HCT116 (cell line): Measurements from ENCODE around the gene DENND2A. TPM values are rescaled to one million over a fixed set of nuclear protein-coding genes. Genes with fewer than 3 reads are reported as not detected.
A peak's percentile ranks its signal among the peaks of the same experiment; 100 is the strongest.

Experiments used
- ATAC-seq: fragments of 200-7000 bp; cut with Tn5 transposase; 2 replicates; pipeline ENCODE4 v1.9.1; 2020; ENCODE audit warnings: mild to moderate bottlenecking, moderate library complexity
- BruUV-seq: library from RNA; stranded (reverse); fragments of 400-500 nt; replicated peaks from 2 replicates; lab custom pipeline; 2021; lab: Mats Ljungman, UMichigan
- CTCF ChIA-PET: fragments of 300-600 bp; sonication (Branson Sonifier 250); formaldehyde crosslinking; loops from one replicate; lab custom pipeline; 2021; ENCODE audit warnings: antibody characterized with exemption; lab: Charles Lee
- POLR2A ChIA-PET: fragments of 300-600, 350-600 bp; sonication (Branson Sonifier 250); formaldehyde crosslinking; loops from one replicate; lab custom pipeline; 2021; ENCODE audit warnings: antibody characterized with exemption; lab: Charles Lee
- RAD21 ChIA-PET, 2 experiments: fragments of 300-600 bp; sonication (Branson Sonifier 250); formaldehyde crosslinking; loops; one replicate each; lab custom pipeline; 2023; ENCODE audit warnings: low total read pairs in 2 of 2; ENCODE audit not compliant: uncharacterized antibody in 2 of 2, unreplicated experiment in 2 of 2, low non-redundant PET in 1 of 2; lab: Charles Lee
- DNase-seq: peaks from one replicate; pipeline ENCODE4 v3.0.0-alpha.2; 2010; ENCODE audit warnings: low read depth, low spot score
- H2AFZ ChIP-seq: fragments of 200-600 bp; shearing (Covaris generic), sonication (generic); 2 replicates; pipeline ENCODE4 v1.6.1; 2017; ENCODE audit warnings: low read depth, mixed run types, mixed read lengths, antibody characterized with exemption, low read length; ENCODE audit not compliant: poor library complexity, severe bottlenecking
- H3K27ac ChIP-seq: 2 replicates; pipeline ENCODE4 v1.5.1; 2012; ENCODE audit warnings: low read depth, low read length
- H3K27me3 ChIP-seq: fragments of 200-600 bp; sonication (generic); 2 replicates; pipeline ENCODE4 v1.6.1; 2016; ENCODE audit warnings: mixed run types, low read length, mixed read lengths; ENCODE audit not compliant: insufficient read depth
- H3K36me3 ChIP-seq, 2 experiments: fragments of 200-500 bp in 1 of 2; fragments of 200-600 bp in 1 of 2; sonication (Bioruptor generic) in 1 of 2; sonication (generic) in 1 of 2; 2 replicates each; pipeline versions ENCODE4 v1.5.1 to v1.6.1; 2014 to 2016; ENCODE audit warnings: low read length in 2 of 2, inconsistent platforms in 1 of 2, mixed read lengths in 1 of 2, mixed run types in 1 of 2; ENCODE audit not compliant: insufficient read depth in 2 of 2, control insufficient read depth in 1 of 2
- H3K4me1 ChIP-seq, 2 experiments: fragments of 200-600 bp in 1 of 2; sonication (generic) in 1 of 2; 2 replicates each; pipeline versions ENCODE4 v1.5.1 to v1.6.1; 2012 to 2017; ENCODE audit warnings: low read length in 2 of 2, inconsistent platforms in 1 of 2, mild to moderate bottlenecking in 1 of 2, mixed read lengths in 1 of 2, mixed run types in 1 of 2, moderate library complexity in 1 of 2; ENCODE audit not compliant: insufficient read depth in 2 of 2, control insufficient read depth in 1 of 2
- H3K4me2 ChIP-seq: fragments of 200-600 bp; sonication (generic); 2 replicates; pipeline ENCODE4 v1.6.1; 2017; ENCODE audit warnings: mixed run types, low read length, mixed read lengths
- H3K4me3 ChIP-seq, 2 experiments: fragments of 200-600 bp in 1 of 2; sonication (generic) in 1 of 2; replicated peaks in 1 of 2; 2 replicates each; pipeline ENCODE4 v1.5.1; 2011 to 2016; ENCODE audit warnings: low read length in 2 of 2, control low read depth in 1 of 2, low read depth in 1 of 2, mild to moderate bottlenecking in 1 of 2, mixed read lengths in 1 of 2, mixed run types in 1 of 2
- H3K79me2 ChIP-seq: fragments of 200-600 bp; sonication (generic); 2 replicates; pipeline ENCODE4 v1.6.1; 2017; ENCODE audit warnings: mild to moderate bottlenecking, mixed run types, low read length, moderate library complexity, mixed read lengths; ENCODE audit not compliant: insufficient read depth
- H3K9ac ChIP-seq: fragments of 200-600 bp; sonication (generic); 2 replicates; pipeline ENCODE4 v1.6.1; 2016; ENCODE audit warnings: low read length, mixed read lengths
- H3K9me2 ChIP-seq: fragments of 200-600 bp; sonication (generic), shearing (Covaris generic); 2 replicates; pipeline ENCODE4 v1.6.1; 2017; ENCODE audit warnings: mixed run types, mild to moderate bottlenecking, moderate library complexity; ENCODE audit not compliant: insufficient read depth
- H3K9me3 ChIP-seq, 2 experiments: fragments of 200-500 bp in 1 of 2; fragments of 200-600 bp in 1 of 2; sonication (Bioruptor generic) in 1 of 2; sonication (generic) in 1 of 2; 2 replicates each; pipeline ENCODE4 v1.6.1; 2014 to 2017; ENCODE audit warnings: low read length in 2 of 2, mixed read lengths in 2 of 2, inconsistent platforms in 1 of 2, low read depth in 1 of 2, mild to moderate bottlenecking in 1 of 2, mixed run types in 1 of 2, moderate library complexity in 1 of 2; ENCODE audit not compliant: control insufficient read depth in 1 of 2, insufficient read depth in 1 of 2
- H4K20me1 ChIP-seq: fragments of 200-600 bp; sonication (generic), shearing (Covaris generic); 2 replicates; pipeline ENCODE4 v1.6.1; 2017; ENCODE audit warnings: mixed run types, mild to moderate bottlenecking, moderate library complexity; ENCODE audit not compliant: insufficient read depth
- CBX3 ChIP-seq: IDR thresholded peaks from 2 replicates; pipeline ENCODE4 v1.6.1; 2012; ENCODE audit warnings: low read depth
- CTCF ChIP-seq, 3 experiments: fragments of 200-600 bp in 1 of 3; sonication (generic) in 1 of 3; IDR thresholded peaks in 2 of 3; conservative IDR thresholded peaks in 1 of 3; 2 replicates each; pipeline ENCODE4 v1.5.1; 2012 to 2017; ENCODE audit warnings: low read depth in 2 of 3, low read length in 2 of 3, antibody characterized with exemption in 1 of 3, borderline replicate concordance in 1 of 3, control low read depth in 1 of 3, mild to moderate bottlenecking in 1 of 3, mixed read lengths in 1 of 3, mixed run types in 1 of 3, moderate library complexity in 1 of 3; ENCODE audit not compliant: insufficient read depth in 1 of 3
- EZH2phosphoT487 ChIP-seq: fragments of 200-600 bp; IDR thresholded peaks from 2 replicates; pipeline ENCODE4 v1.6.1; 2018; ENCODE audit warnings: antibody characterized with exemption, borderline replicate concordance
- FOSL1 ChIP-seq: IDR thresholded peaks from 2 replicates; pipeline ENCODE4 v1.6.1; 2012; ENCODE audit warnings: low read depth
- POLR2AphosphoS5 ChIP-seq: IDR thresholded peaks from 2 replicates; pipeline ENCODE4 v1.6.1; 2011; ENCODE audit warnings: mild to moderate bottlenecking, low read depth, low read length, moderate library complexity
- RAD21 ChIP-seq: IDR thresholded peaks from 2 replicates; pipeline ENCODE4 v1.6.1; 2012; ENCODE audit warnings: low read depth, mild to moderate bottlenecking
- SRF ChIP-seq: IDR thresholded peaks from 2 replicates; pipeline ENCODE4 v1.6.1; 2012; ENCODE audit warnings: low read depth
- ZBTB33 ChIP-seq: IDR thresholded peaks from 2 replicates; pipeline ENCODE4 v1.6.1; 2011; ENCODE audit warnings: mild to moderate bottlenecking, low read length, moderate library complexity; ENCODE audit not compliant: insufficient replicate concordance; ENCODE audit errors: extremely low read depth
- intact Hi-C: fragments of 100-400 bp; cut with micrococcal nuclease; formaldehyde crosslinking; loops from 2 replicates; pipeline ENCODE4 v1.10.0; 2022
- total RNA-seq: library from RNA; stranded (reverse); gene quantifications from one replicate; pipeline ENCODE4 v1.2.1, GENCODE V29; 2021; ENCODE audit not compliant: unreplicated experiment

DENND2A gene
- total RNA-seq, 1 experiment from 2014 or later = 0.12 TPM

GRCh38 chr7:140674899-140675701 lies 34.5 kb upstream of the DENND2A start:
- Histone ChIP-seq H4K20me1 (no peaks in the 10 kb centered on the region), H3K4me1 (peaks cover 9 to 24% of the 10 kb centered on the region in 2 experiments), H3K9ac (no peak overlapping the region), H3K36me3 (no peaks in the 10 kb centered on the region), H3K27ac (no peak overlapping the region), H2AFZ (no peak overlapping the region), H3K79me2 (no peaks in the 10 kb centered on the region), H3K9me3 (no peaks in the 10 kb centered on the region), H3K27me3 (no peaks in the 10 kb centered on the region), H3K9me2 (no peaks in the 10 kb centered on the region), H3K4me2 (no peak overlapping the region), H3K4me3 (no peak overlapping the region)
- ChIA-PET POLR2A (no interaction called here), CTCF (interaction anchor here (1.0 to 1.5 kb wide), 7 partner anchors 11 to 545 kb away, joined by 3 to 4 read pairs (median 4); no protein-coding TSS in a partner anchor), RAD21 (no interaction called here)
- DNase-seq (peak; percentile 27), ATAC-seq (peak; percentile 37)
- BruUV-seq = no TSS peak
- TF ChIP-seq POLR2AphosphoS5 (no peak), SRF (no peak), FOSL1 (no peak), CBX3 (no peak), RAD21 (peak; percentile 85), CTCF (IDR thresholded peaks at IDR 0.05 in 2 of 3, conservative IDR thresholded peaks at IDR 0.05 in 1 of 3; ENCODE audit: borderline replicate concordance in 1 of 3, insufficient read depth in 1 of 3, low read depth in 2 of 3, low read length in 2 of 3) (peak; percentile 49 to 54 (median 53); a peak in 5 of 6 replicates), EZH2phosphoT487 (no peak), ZBTB33 (no peak)
- intact Hi-C loops = loop anchor here (1.0 to 5.0 kb wide), 4 partner anchors 307 to 857 kb away; no protein-coding TSS in a partner anchor
